Activated CD8-positive, alpha-beta memory T cell treated with anti-CD3 and anti-CD28 coated beads for 24 hours (primary cell): ENCODE measurements around the gene ZNF92.
"Not testable (repeated sequence)": the region's sequence is repeated elsewhere in the genome, so short reads cannot be mapped to it uniquely, and the experiment has no call there.

Experiments used
- DNase-seq: peaks from one replicate; pipeline ENCODE4 v3.0.0-alpha.2; 2020

Gene ZNF92

GRCh38 chr7:65373608-65374351 is at the start of gene ZNF92:
ZNF92 (plus strand) TSS chr7:65373855; CDS start chr7:65373998, 143 bp downstream.
- peak; percentile 98 for DNase-seq

DNA sequence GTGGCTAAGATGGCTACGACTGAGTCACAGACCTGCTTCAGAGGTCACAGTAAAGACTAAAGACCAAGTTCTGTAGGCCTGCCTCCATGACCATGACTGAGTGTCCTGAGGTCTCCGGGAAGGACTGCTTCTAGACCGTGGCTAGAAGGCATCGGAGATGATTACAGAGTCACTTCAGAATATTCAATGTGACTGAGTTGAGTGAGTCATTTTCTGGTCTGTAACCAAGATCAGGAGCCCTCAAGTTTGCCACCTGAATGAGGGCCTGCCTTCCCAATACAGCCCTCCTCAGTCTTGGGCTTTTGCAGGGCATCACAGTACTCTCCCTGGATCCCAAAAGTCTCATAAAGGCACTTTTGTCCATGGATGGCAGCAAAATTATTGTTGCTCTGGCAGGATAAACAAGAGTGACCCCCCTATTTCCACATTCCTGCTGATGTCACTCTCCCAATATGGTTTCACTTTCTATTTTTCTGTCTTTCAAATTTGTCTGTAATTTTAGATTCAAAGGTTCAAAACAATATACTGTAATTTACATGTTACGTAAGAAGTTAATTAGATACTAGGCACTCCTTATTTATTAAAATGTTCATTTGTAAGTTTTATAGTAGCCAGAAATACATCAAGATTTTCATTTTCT is 47.7 kb upstream of the ZNF92 start:
- DNase-seq = no peak

GRCh38 chr7:65338346-65338745 is 35.3 kb upstream of the ZNF92 start:
- DNase-seq = no peak

GRCh38 chr7:65339257-65339656 is 34.4 kb upstream of the ZNF92 start:
- DNase-seq = no peak

- no peak for DNase-seq
Measured at GRCh38 chr7:65342723-65343629, 30.7 kb upstream of the ZNF92 start.

DNA sequence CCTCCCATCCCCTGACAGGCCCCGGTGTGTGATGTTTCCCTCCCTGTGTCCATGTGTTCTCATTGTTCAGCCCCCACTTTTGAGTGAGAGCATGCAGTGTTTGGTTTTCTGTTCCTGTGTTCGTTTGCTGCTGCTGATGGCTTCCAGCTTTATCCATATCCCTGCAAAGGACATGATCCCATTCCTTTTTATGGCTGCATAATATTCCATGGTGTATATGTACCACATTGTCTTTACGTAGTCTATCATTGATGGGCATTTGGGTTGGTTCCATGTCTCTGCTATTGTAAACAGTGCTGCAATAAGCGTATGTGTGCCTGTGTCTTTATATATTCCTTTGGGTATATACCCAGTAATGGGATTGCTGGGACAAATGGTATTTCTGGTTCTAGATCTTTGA is 29.1 kb upstream of the ZNF92 start:
- not testable (repeated sequence) for DNase-seq

DNA sequence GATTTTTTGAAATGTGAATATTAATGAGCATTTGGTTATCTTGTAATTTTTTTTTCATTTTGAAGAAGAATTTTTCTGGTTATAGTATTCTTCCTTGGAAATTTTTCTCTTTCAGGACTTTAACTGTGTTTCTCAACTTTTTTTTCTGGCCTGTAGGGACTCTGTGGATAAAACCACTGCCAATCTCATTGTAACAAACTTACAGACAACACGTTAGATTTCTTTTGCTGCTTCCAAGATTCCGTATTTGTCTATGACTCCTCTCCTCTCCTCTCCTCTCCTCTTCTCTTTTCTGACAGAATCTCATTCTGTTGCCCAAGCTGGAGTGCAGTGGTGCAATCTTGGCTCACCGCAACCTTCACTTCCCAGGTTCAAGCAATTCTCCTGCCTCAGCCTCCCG is 19.4 kb upstream of the ZNF92 start:
- no peak for DNase-seq

GRCh38 chr7:65369843-65370242 is 3.8 kb upstream of the ZNF92 start:
- DNase-seq = no peak

DNA sequence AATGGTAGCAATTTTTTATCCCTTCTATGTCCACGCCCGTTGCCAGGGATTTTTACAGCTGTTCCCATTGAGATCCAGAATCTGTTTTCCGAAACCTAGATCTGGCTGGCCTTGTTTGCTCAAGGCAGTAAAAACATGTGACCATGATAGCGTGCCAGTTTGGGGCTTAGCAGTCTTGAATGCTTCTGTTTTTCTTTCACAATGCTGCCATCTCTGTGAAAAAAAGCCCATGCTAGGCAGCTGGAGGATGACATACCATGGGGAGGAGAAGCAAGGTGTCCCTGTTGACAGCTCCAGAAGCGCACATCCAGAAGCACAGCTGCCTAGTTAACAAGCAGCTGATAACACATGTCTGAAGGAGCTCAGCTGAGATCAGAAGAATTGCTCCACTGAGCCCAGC is 2.2 kb upstream of the ZNF92 start:
- no peak for DNase-seq

- DNase-seq = no peak
Measured at GRCh38 chr7:65379318-65379717, 5.7 kb downstream of the ZNF92 start.

GRCh38 chr7:65381742-65382141 is 8.1 kb downstream of the ZNF92 start:
- DNase-seq = no peak

GRCh38 chr7:65382452-65382851 is 8.8 kb downstream of the ZNF92 start:
- no peak for DNase-seq

DNA sequence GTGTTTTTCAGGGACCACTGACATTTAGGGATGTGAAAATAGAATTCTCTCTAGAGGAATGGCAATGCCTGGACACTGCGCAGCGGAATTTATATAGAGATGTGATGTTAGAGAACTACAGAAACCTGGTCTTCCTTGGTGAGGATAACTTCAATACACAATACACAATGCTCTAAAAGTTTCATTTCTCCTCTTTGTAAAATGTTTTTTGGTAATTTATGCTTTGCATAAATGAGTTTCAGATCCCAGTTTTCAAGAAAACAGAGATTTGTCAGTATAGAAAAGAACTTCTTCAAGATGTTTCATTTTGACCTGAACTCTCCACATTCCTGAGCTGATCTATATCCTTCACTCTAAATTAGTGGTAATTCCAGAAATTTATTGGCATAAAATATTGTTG is 14.2 kb downstream of the ZNF92 start:
- no peak for DNase-seq

GRCh38 chr7:65390588-65390987 is 16.9 kb downstream of the ZNF92 start:
- no peak for DNase-seq

- no peak for DNase-seq
Measured at GRCh38 chr7:65397730-65398142, 24.1 kb downstream of the ZNF92 start.

DNA sequence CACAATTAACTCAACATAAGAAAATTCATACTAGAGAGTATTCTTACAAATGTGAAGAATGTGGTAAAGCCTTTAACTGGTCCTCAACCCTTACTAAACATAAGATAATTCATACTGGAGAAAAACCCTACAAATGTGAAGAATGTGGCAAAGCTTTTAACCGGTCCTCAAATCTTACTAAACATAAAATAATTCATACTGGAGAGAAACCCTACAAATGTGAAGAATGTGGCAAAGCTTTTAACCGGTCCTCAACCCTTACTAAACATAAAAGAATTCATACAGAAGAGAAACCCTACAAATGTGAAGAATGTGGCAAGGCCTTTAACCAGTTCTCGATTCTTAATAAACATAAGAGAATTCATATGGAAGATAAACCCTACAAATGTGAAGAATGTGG is 25.0 kb downstream of the ZNF92 start:
- DNase-seq = not testable (repeated sequence)

GRCh38 chr7:65399101-65399500 is 25.4 kb downstream of the ZNF92 start:
- not testable (repeated sequence) for DNase-seq

GRCh38 chr7:65404020-65404419 is 30.4 kb downstream of the ZNF92 start:
- DNase-seq = no peak

DNA sequence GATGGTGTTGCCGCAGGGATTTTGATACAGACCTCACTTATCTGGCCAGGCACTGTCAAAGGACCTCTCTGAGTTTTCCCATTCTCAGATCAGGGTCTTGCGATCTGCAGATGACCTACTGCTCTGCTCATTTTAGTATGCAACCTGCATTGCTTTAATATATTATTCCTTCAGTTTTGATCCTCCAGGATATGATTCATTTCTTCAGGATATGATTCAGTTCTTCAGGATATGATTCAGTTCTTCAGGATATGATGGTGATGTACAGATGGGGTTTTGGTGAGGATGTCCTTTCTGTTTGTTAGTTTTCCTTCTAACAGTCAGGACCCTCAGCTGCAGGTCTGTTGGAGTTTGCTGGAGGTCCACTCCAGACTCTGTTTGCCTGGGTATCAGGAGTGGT is 33.1 kb downstream of the ZNF92 start:
- not testable (repeated sequence) for DNase-seq

- no peak for DNase-seq
Measured at GRCh38 chr7:65409363-65409762, 35.7 kb downstream of the ZNF92 start.

DNA sequence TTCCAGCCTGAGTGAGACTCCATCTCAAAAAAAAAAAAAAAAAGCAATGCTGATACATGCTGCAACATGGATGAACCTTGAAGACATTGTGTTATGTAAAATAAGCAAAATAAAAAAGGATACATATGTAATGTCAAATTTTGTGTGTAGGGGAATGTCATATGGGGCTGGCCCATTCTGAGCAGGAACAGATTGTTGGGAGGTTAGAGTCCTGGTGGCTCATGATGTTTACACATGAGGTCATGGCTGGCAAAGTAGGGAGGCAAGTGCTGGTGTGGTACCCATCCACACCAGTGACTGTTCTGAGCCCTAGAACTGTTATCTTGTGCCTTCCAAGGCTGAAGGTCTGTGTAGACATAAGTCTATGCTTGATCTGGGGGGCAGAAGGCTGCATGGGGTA is 37.6 kb downstream of the ZNF92 start:
- DNase-seq = no peak

DNA sequence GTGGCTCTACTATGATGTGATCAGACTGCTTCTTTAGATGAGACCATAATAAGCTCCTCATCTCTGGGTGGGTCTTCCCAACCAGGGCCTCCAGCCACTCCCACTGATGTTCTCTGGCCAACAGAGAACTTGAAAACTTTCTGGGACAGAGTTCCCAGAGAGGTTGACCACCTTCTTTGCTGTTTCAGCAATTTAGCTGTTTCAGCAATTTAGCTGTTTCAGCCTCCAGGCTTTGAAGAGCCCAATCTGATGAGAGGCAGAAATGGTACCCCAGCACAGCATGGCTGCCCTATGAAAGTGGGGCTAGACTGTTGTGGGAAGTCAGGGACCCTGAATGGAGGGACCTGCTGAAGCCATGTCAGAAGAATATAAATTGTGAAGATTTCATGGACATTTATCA is 49.0 kb downstream of the ZNF92 start:
- DNase-seq = no peak

GRCh38 chr7:65423286-65423685 is 49.6 kb downstream of the ZNF92 start:
- DNase-seq = not testable (repeated sequence)
